ENCODE measurements around the gene FMNL3. TPM values are rescaled to one million over a fixed set of nuclear protein-coding genes. Genes with fewer than 3 reads are reported as not detected.

The FMNL3 gene
- total RNA-seq, 1 donor from 2014 or later = 11.9 TPM

DNA sequence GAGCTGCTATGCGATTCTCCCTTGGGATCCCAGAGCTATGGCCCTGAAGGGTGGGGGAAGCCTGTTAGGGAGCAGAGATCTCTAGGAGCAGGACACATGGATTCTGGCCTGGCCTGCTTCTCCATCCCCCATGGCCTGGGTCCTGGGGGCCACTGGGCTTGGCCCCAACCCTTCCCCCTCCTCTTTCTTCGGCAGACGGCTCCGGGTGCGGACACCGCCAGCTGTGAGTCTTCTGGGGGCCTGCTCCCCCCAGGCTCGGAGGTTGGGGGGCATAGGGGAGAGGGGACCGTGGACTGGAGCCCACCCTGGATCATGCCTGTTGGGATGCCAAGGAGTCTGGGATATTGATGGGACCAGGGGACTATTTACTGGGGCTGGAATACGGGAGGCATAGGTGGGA is 74.8 kb downstream of the FMNL3 start:
- Mint-ChIP-seq H3K27me3 (no peaks in the 10 kb centered on the region), H3K27ac (no peak overlapping the region), H3K36me3 (ENCODE audit: insufficient read depth) (peaks cover 5% of the 10 kb centered on the region), H3K4me1 (ENCODE audit: low read depth) (no peaks in the 10 kb centered on the region), H3K9me3 (ENCODE audit: low read depth) (no peaks in the 10 kb centered on the region), H3K4me3 (ENCODE audit: low read depth) (no peak overlapping the region)
- DNase-seq (ENCODE audit: low spot score, unreplicated experiment) = no peak
- TF ChIP-seq, protein P1, sequence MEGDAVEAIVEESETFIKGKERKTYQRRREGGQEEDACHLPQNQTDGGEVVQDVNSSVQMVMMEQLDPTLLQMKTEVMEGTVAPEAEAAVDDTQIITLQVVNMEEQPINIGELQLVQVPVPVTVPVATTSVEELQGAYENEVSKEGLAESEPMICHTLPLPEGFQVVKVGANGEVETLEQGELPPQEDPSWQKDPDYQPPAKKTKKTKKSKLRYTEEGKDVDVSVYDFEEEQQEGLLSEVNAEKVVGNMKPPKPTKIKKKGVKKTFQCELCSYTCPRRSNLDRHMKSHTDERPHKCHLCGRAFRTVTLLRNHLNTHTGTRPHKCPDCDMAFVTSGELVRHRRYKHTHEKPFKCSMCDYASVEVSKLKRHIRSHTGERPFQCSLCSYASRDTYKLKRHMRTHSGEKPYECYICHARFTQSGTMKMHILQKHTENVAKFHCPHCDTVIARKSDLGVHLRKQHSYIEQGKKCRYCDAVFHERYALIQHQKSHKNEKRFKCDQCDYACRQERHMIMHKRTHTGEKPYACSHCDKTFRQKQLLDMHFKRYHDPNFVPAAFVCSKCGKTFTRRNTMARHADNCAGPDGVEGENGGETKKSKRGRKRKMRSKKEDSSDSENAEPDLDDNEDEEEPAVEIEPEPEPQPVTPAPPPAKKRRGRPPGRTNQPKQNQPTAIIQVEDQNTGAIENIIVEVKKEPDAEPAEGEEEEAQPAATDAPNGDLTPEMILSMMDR (IDR thresholded peaks at IDR 0.05; ENCODE audit: unreplicated experiment) = no peak

DNA sequence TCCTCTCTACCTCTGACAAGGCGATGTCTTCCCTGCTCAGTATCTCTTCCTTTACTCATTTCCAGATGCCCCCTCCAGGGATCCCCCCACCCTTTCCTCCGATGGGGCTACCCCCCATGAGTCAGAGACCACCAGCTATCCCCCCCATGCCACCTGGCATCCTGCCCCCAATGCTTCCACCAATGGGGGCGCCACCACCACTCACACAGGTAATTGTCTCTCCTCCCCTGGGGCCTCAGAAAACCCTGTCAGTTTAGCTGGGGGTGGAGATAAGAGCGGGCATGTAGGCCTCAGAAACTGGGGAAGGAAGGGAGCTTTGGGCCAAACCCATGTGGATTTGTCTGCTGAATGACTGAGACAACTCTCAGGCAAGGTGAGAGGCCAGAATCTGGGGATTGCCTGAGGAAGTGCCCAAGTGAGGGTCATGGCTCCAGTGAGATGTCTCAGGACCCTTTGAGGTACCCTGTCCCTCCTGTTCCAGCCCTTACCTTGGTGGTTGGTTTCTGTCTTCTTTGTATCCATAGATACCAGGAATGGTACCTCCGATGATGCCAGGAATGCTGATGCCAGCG is 75.8 kb downstream of the FMNL3 start:
- H3K9me3 Mint-ChIP-seq (ENCODE audit: low read depth) = no peaks in the 10 kb centered on the region
- H3K4me3 Mint-ChIP-seq (ENCODE audit: low read depth) = no peak overlapping the region
- TF ChIP-seq, protein P1 (IDR thresholded peaks at IDR 0.05; ENCODE audit: unreplicated experiment) = no peak
- H3K27ac Mint-ChIP-seq = no peak overlapping the region
- H3K36me3 Mint-ChIP-seq (ENCODE audit: insufficient read depth) = peaks cover 5% of the 10 kb centered on the region
- no peaks in the 10 kb centered on the region for H3K27me3 Mint-ChIP-seq
- no peaks in the 10 kb centered on the region for H3K4me1 Mint-ChIP-seq (ENCODE audit: low read depth)
- no peak for DNase-seq (ENCODE audit: low spot score, unreplicated experiment)

DNA sequence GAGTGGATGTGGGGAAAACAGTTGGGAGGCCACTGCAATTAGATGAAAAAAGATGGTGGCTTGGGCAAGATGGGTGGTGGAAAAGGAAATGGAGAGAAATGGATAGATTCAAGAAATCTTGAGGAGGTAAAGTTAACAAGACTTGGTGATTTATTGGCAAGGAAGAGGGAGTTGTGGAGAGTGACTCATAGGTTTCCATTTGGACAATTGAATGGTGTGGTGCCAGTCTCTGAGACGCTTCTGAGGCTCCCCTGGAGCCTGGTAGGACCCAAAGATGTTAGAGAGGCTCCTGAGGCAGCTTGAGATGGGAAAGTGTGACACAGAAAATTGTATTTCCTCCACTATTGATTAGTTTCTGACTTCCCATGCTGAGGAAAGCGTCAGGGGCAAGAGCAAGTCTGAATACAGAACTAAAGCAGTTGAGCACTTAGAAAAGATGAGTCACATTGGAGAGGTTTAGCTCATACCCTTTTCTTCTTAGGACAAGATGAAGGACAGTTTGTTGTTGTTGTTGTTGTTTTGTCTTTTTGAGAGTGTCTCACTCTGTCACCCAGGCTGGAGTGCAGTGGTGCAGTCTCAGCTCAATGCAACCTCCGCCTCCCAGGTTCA is 79.3 kb downstream of the FMNL3 start:
- no peaks in the 10 kb centered on the region for H3K27me3 Mint-ChIP-seq
- H3K36me3 Mint-ChIP-seq (ENCODE audit: insufficient read depth) = peaks cover 5% of the 10 kb centered on the region
- H3K9me3 Mint-ChIP-seq (ENCODE audit: low read depth) = no peaks in the 10 kb centered on the region
- no peak overlapping the region for H3K4me3 Mint-ChIP-seq (ENCODE audit: low read depth)
- TF ChIP-seq, protein P1 (IDR thresholded peaks at IDR 0.05; ENCODE audit: unreplicated experiment) = no peak
- DNase-seq (ENCODE audit: low spot score, unreplicated experiment) = no peak
- peaks cover 6% of the 10 kb centered on the region for H3K4me1 Mint-ChIP-seq (ENCODE audit: low read depth)
- no peak overlapping the region for H3K27ac Mint-ChIP-seq

DNA sequence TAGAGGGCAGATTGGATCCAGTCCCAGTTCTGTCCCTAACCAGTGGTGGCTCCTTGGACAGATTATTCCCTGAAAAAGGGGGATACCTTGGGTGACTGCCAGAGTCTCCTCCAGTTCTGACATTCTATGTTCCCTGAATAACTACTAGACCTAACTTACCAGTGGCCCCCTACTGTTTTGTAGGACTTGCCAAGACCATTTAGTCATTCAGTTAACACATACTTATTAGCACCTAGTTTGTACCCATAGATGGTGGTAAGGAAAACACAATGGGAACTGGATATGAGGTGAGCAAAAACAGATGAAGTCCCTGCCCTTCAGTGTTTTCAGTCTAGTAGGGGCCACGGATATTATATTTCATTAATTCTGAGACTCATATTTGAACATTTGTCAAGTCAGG is 80.4 kb downstream of the FMNL3 start:
- TF ChIP-seq, protein P1 (IDR thresholded peaks at IDR 0.05; ENCODE audit: unreplicated experiment) = no peak
- no peaks in the 10 kb centered on the region for H3K9me3 Mint-ChIP-seq (ENCODE audit: low read depth)
- no peak for DNase-seq (ENCODE audit: low spot score, unreplicated experiment)
- no peaks in the 10 kb centered on the region for H3K27me3 Mint-ChIP-seq
- H3K4me1 Mint-ChIP-seq (ENCODE audit: low read depth) = peaks cover 9% of the 10 kb centered on the region
- peaks cover 2% of the 10 kb centered on the region for H3K36me3 Mint-ChIP-seq (ENCODE audit: insufficient read depth)
- H3K4me3 Mint-ChIP-seq (ENCODE audit: low read depth) = no peak overlapping the region
- H3K27ac Mint-ChIP-seq = no peak overlapping the region

DNA sequence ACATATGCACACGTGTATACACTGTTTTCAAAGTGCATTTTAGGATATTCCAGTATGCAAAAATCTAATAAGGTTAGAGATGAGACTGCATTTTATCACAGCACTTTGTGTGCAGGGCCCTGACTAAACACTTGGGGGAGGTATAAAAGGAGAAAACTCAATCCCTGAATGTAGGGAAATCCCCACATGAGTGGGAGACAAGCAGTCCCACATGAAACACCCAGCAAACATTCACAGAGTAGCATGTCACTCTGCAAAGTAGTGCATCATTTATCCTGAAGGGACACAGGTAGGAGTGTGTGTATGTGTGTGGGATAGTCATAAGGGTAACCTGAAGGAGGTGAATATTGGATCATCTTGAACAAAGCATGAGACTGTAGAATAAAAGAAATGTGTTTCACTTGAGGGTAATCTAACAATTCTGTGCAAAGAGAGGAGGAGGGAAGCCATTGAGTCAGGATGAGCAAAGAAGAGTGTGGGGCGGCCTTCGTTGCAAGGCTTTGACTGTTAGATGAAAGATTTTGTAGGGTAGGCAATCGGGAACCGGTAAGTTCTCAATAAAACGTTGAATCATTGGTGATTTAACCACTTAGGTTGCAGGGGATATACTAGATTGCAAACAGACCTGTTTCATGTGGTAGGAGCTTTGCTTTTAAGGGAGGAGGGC is 80.9 kb downstream of the FMNL3 start:
- H3K27me3 Mint-ChIP-seq = no peaks in the 10 kb centered on the region
- no peak overlapping the region for H3K4me3 Mint-ChIP-seq (ENCODE audit: low read depth)
- TF ChIP-seq, protein P1 (IDR thresholded peaks at IDR 0.05; ENCODE audit: unreplicated experiment) = no peak
- peaks cover 12% of the 10 kb centered on the region for H3K4me1 Mint-ChIP-seq (ENCODE audit: low read depth)
- no peak for DNase-seq (ENCODE audit: low spot score, unreplicated experiment)
- H3K27ac Mint-ChIP-seq = no peak overlapping the region
- peaks cover 2% of the 10 kb centered on the region for H3K36me3 Mint-ChIP-seq (ENCODE audit: insufficient read depth)
- H3K9me3 Mint-ChIP-seq (ENCODE audit: low read depth) = no peaks in the 10 kb centered on the region

Data from progenitor cell of endocrine pancreas (in vitro differentiated cells).